ENCODE measurements around the gene GET3. TPM values are rescaled to one million over a fixed set of nuclear protein-coding genes. Genes with fewer than 3 reads are reported as not detected.

Gene GET3
- total and polyA plus RNA-seq, 4 donors = 22.8 to 44.1 (median 27.2) TPM

- H3K4me3 ChIP-seq (ENCODE audit: low read depth in 1 of 3, low read length in 3 of 3) = no peak overlapping the region
- WGBS = 89% methylated on average over 9 of the region's 9 CpGs
These were observed 57.7 kb downstream of the GET3 start for GRCh38 chr19:12794971-12795381.

GRCh38 chr19:12796146-12797071 lies 59.1 kb downstream of the GET3 start:
- 15% methylated on average over 18 of the region's 18 CpGs for WGBS
- DNase-seq (ENCODE audit: low spot score) = peak; percentile 81
- Histone ChIP-seq H3K9me3 (ENCODE audit: control insufficient read depth in 4 of 4, low read length in 3 of 4) (no peaks in the 10 kb centered on the region), H3K36me3 (ENCODE audit: control insufficient read depth in 4 of 4, insufficient read depth in 3 of 4, low read depth in 1 of 4, low read length in 3 of 4) (peaks cover 0 to 6% (median 1%) of the 10 kb centered on the region in 4 donors), H3K27ac (ENCODE audit: low read depth in 1 of 2, low read length in 2 of 2) (peak overlapping the region in 1 of 2 donors; percentile 28), H3K27me3 (ENCODE audit: control insufficient read depth in 4 of 4, insufficient read depth in 4 of 4, low read length in 3 of 4) (no peaks in the 10 kb centered on the region), H3K9ac (ENCODE audit: low read depth in 1 of 2, low read length in 2 of 2) (no peak overlapping the region), H3K4me1 (ENCODE audit: control insufficient read depth in 4 of 4, insufficient read depth in 4 of 4, low read length in 3 of 4) (peaks cover 0 to 28% (median 14%) of the 10 kb centered on the region in 4 donors), H3K4me3 (ENCODE audit: low read depth in 1 of 3, low read length in 3 of 3) (no peak overlapping the region)
- TF ChIP-seq FOXA2 (IDR thresholded peaks at IDR 0.05) = no peak
- no peak for TF ChIP-seq GABPA (IDR thresholded peaks at IDR 0.05 in 1 of 2, conservative IDR thresholded peaks at IDR 0.05 in 1 of 2)
- peak; percentile 99 for TF ChIP-seq RAD21 (IDR thresholded peaks at IDR 0.05)
- peak in 1 of 2 donors; percentile 45 for TF ChIP-seq RXRA (IDR thresholded peaks at IDR 0.05)
- peak; percentile 98 for TF ChIP-seq CTCF (IDR thresholded peaks at IDR 0.05; ENCODE audit: low read depth, low read length, missing input control)
- no peak for TF ChIP-seq ZBTB33 (IDR thresholded peaks at IDR 0.05)
- TF ChIP-seq MAX (IDR thresholded peaks at IDR 0.05) = no peak

More at GRCh38 chr19:12794971-12795381, 57.7 kb downstream of the GET3 start:
- Histone ChIP-seq H3K4me1 (ENCODE audit: control insufficient read depth in 4 of 4, insufficient read depth in 4 of 4, low read length in 3 of 4) (peaks cover 0 to 24% (median 14%) of the 10 kb centered on the region in 4 donors), H3K27ac (ENCODE audit: low read depth in 1 of 2, low read length in 2 of 2) (peak overlapping the region in 1 of 2 donors; percentile 99), H3K36me3 (ENCODE audit: control insufficient read depth in 4 of 4, insufficient read depth in 3 of 4, low read depth in 1 of 4, low read length in 3 of 4) (peaks cover 0 to 5% (median 1%) of the 10 kb centered on the region in 4 donors), H3K9me3 (ENCODE audit: control insufficient read depth in 4 of 4, low read length in 3 of 4) (no peaks in the 10 kb centered on the region), H3K27me3 (ENCODE audit: control insufficient read depth in 4 of 4, insufficient read depth in 4 of 4, low read length in 3 of 4) (no peaks in the 10 kb centered on the region), H3K9ac (ENCODE audit: low read depth in 1 of 2, low read length in 2 of 2) (no peak overlapping the region)
- TF ChIP-seq NR2F2 (IDR thresholded peaks at IDR 0.05) (no peak), RXRA (IDR thresholded peaks at IDR 0.05) (peak in 1 of 2 donors; percentile 9), EGR1 (IDR thresholded peaks at IDR 0.05; ENCODE audit: low read depth in 2 of 2) (no peak)
- no peak for DNase-seq (ENCODE audit: low spot score)

GRCh38 chr19:12797141-12797587 lies 59.9 kb downstream of the GET3 start:
- no peak overlapping the region for H3K27ac ChIP-seq (ENCODE audit: low read depth in 1 of 2, low read length in 2 of 2)
- DNase-seq (ENCODE audit: low spot score) = no peak
- TF ChIP-seq EGR1 (IDR thresholded peaks at IDR 0.05; ENCODE audit: low read depth in 2 of 2) (no peak), MAX (IDR thresholded peaks at IDR 0.05) (no peak), TAF1 (conservative IDR thresholded peaks at IDR 0.05) (no peak), HNF4A (conservative IDR thresholded peaks at IDR 0.05) (no peak), REST (IDR thresholded peaks at IDR 0.05) (no peak), GABPA (IDR thresholded peaks at IDR 0.05 in 1 of 2, conservative IDR thresholded peaks at IDR 0.05 in 1 of 2) (no peak), HNF4G (IDR thresholded peaks at IDR 0.05) (no peak), RXRA (IDR thresholded peaks at IDR 0.05) (no peak), FOXA1 (IDR thresholded peaks at IDR 0.05) (no peak), ZBTB33 (IDR thresholded peaks at IDR 0.05) (no peak), JUND (IDR thresholded peaks at IDR 0.05) (no peak), RAD21 (IDR thresholded peaks at IDR 0.05) (no peak)

More at GRCh38 chr19:12797141-12797587, 59.9 kb downstream of the GET3 start:
- Histone ChIP-seq H3K9ac (ENCODE audit: low read depth in 1 of 2, low read length in 2 of 2) (no peak overlapping the region), H3K4me3 (ENCODE audit: low read depth in 1 of 3, low read length in 3 of 3) (no peak overlapping the region), H3K9me3 (ENCODE audit: control insufficient read depth in 4 of 4, low read length in 3 of 4) (no peaks in the 10 kb centered on the region), H3K27me3 (ENCODE audit: control insufficient read depth in 4 of 4, insufficient read depth in 4 of 4, low read length in 3 of 4) (no peaks in the 10 kb centered on the region), H3K4me1 (ENCODE audit: control insufficient read depth in 4 of 4, insufficient read depth in 4 of 4, low read length in 3 of 4) (peaks cover 0 to 32% (median 18%) of the 10 kb centered on the region in 4 donors), H3K36me3 (ENCODE audit: control insufficient read depth in 4 of 4, insufficient read depth in 3 of 4, low read depth in 1 of 4, low read length in 3 of 4) (peaks cover 0 to 6% (median 1%) of the 10 kb centered on the region in 4 donors)
- 94% methylated on average over 6 of the region's 6 CpGs for WGBS

Measured in liver (tissue), 9 donors.